Loucy (cell line): ENCODE data around the gene ASB8.

ENCODE experiments used
- H2AFZ ChIP-seq: fragments of 200-600 bp; sonication (generic); 2 replicates; pipeline ENCODE4 v1.6.0; 2016; ENCODE audit warnings: antibody characterized with exemption, mild to moderate bottlenecking, low read length, moderate library complexity
- H3F3A ChIP-seq: fragments of 200-600 bp; 2 replicates; pipeline ENCODE4 v1.6.0; 2016; ENCODE audit warnings: antibody characterized with exemption, low read depth, mild to moderate bottlenecking
- H3K27me3 ChIP-seq: fragments of 200-600 bp; sonication (generic); 2 replicates; pipeline ENCODE4 v1.6.1; 2014; ENCODE audit warnings: low read length, mild to moderate bottlenecking; ENCODE audit not compliant: insufficient read depth, poor library complexity, severe bottlenecking
- H3K36me3 ChIP-seq: fragments of 200-600 bp; sonication (generic); 2 replicates; pipeline ENCODE4 v1.6.1; 2016; ENCODE audit warnings: low read length; ENCODE audit not compliant: insufficient read depth
- H3K4me1 ChIP-seq: fragments of 200-600 bp; sonication (generic); 2 replicates; pipeline ENCODE4 v1.5.1; 2014; ENCODE audit warnings: low read length, mild to moderate bottlenecking; ENCODE audit not compliant: insufficient read depth, poor library complexity, severe bottlenecking
- H3K4me2 ChIP-seq: fragments of 200-600 bp; sonication (generic); 2 replicates; pipeline ENCODE4 v1.6.0; 2014; ENCODE audit warnings: antibody characterized with exemption, low read length, low read depth, mild to moderate bottlenecking; ENCODE audit not compliant: poor library complexity, severe bottlenecking
- H3K4me3 ChIP-seq: fragments of 200-600 bp; sonication (generic); 2 replicates; pipeline ENCODE4 v1.5.1; 2014; ENCODE audit warnings: low read length, mild to moderate bottlenecking, mixed read lengths; ENCODE audit not compliant: poor library complexity, severe bottlenecking
- H3K79me2 ChIP-seq: fragments of 200-600 bp; sonication (generic); 2 replicates; pipeline ENCODE4 v1.6.1; 2014; ENCODE audit warnings: low read length; ENCODE audit not compliant: insufficient read depth
- H3K9ac ChIP-seq: fragments of 200-600 bp; sonication (generic); 2 replicates; pipeline ENCODE4 v1.6.0; 2014; ENCODE audit warnings: mild to moderate bottlenecking, low read depth, low read length, moderate library complexity; ENCODE audit not compliant: poor library complexity, severe bottlenecking
- H3K9me2 ChIP-seq: fragments of 200-600 bp; sonication (generic); replicated peaks from 2 replicates; pipeline ENCODE4 v1.6.1; 2016; ENCODE audit warnings: low read depth, low read length, mixed read lengths
- H3K9me3 ChIP-seq: fragments of 200-600 bp; sonication (generic); 2 replicates; pipeline ENCODE4 v1.6.1; 2014; ENCODE audit warnings: mild to moderate bottlenecking, antibody characterized with exemption, low read length, low read depth; ENCODE audit not compliant: insufficient read depth
- H4K20me1 ChIP-seq: fragments of 200-600 bp; sonication (generic); 2 replicates; pipeline ENCODE4 v1.6.0; 2014; ENCODE audit warnings: antibody characterized with exemption, low read length, mild to moderate bottlenecking; ENCODE audit not compliant: insufficient read depth, poor library complexity, severe bottlenecking
- EZH2phosphoT487 ChIP-seq: fragments of 200-600 bp; IDR thresholded peaks from 2 replicates; pipeline ENCODE4 v1.6.1; 2018; ENCODE audit warnings: antibody characterized with exemption, mild to moderate bottlenecking, moderate library complexity, borderline replicate concordance
- TF ChIP-seq, protein P1 (sequence below): fragments of 200-600 bp; sonication (generic); conservative IDR thresholded peaks from 2 replicates; pipeline ENCODE4 v1.5.1; 2014; ENCODE audit warnings: mild to moderate bottlenecking, antibody characterized with exemption, low read length

ASB8 gene

DNA sequence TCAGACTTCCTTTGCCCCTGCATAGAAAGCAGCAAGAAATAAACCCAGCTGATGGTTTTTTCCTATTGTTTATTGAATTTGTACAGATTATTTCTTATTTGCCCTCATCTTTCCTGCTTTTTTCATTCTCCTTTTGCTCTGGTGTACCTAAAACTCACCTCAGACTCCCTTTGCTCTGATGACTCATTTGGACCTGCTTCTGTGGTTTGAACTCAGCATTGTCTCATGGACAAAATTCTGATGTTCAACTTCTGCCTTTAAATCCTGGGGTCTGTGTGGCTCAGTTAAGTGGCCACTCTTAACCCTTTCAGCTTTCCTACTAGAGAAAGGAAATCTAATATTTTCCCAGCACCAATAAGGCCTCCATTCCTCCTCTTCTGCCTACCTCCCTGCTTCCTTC, 47.9 kb downstream of the ASB8 start:
- H3K36me3 ChIP-seq, result no peaks in the 10 kb centered on the region
- H3F3A ChIP-seq, result no peaks in the 10 kb centered on the region
- peaks cover 6% of the 10 kb centered on the region for H4K20me1 ChIP-seq
- H2AFZ ChIP-seq, result no peak overlapping the region
- no peaks in the 10 kb centered on the region for H3K9me2 ChIP-seq
- H3K9ac ChIP-seq, result no peak overlapping the region
- H3K4me1 ChIP-seq, result peaks cover 16% of the 10 kb centered on the region
- H3K9me3 ChIP-seq, result no peaks in the 10 kb centered on the region
- H3K4me3 ChIP-seq, result no peak overlapping the region
- no peak for TF ChIP-seq EZH2phosphoT487
- TF ChIP-seq, protein P1, sequence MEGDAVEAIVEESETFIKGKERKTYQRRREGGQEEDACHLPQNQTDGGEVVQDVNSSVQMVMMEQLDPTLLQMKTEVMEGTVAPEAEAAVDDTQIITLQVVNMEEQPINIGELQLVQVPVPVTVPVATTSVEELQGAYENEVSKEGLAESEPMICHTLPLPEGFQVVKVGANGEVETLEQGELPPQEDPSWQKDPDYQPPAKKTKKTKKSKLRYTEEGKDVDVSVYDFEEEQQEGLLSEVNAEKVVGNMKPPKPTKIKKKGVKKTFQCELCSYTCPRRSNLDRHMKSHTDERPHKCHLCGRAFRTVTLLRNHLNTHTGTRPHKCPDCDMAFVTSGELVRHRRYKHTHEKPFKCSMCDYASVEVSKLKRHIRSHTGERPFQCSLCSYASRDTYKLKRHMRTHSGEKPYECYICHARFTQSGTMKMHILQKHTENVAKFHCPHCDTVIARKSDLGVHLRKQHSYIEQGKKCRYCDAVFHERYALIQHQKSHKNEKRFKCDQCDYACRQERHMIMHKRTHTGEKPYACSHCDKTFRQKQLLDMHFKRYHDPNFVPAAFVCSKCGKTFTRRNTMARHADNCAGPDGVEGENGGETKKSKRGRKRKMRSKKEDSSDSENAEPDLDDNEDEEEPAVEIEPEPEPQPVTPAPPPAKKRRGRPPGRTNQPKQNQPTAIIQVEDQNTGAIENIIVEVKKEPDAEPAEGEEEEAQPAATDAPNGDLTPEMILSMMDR, result no peak
- no peak overlapping the region for H3K4me2 ChIP-seq
- H3K27me3 ChIP-seq, result no peaks in the 10 kb centered on the region
- H3K79me2 ChIP-seq, result peaks cover 18% of the 10 kb centered on the region

DNA sequence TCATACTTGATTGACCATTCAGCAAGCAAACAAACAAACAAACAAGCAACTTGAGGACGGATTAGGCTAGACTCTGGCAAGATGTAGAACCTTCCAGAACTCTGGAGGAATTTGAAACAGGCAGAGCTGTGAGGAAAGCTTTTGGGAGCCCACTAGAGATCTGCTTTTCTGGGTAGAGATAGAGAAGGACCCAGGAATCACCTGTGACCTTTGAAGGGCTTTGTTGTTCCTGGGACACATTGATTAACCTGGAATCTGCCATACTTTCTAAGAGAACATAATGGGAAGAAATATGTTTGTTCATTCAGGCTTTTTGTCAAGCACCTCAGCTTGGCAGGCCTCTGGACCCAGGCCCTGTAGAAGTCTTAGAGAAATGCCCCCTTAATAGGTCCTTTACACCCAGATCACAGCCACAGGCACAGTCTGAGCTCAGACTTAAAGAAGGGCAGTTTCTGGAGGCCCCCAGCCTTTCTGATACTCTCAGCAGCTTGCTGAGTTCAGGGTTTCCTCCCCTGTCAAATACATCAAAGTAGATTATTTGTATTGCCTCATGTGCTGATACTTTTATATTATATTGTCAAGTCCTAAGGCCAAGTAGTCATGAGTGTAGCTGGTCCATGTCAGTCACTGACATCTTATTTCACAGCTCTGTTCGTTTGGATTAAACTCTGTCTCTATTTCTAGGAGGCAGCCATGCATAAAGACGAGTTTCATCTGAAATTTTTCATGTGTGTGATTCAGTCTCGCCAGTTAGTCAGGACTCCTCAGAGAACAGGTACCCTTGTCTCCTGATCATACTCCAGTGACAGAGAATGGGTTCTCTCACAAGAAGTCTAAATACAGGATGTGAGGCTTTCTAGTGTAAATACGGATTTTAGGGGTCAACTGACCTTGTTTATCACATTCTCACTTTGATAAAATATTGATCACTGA, 50.4 kb downstream of the ASB8 start:
- Histone ChIP-seq H3K79me2 (peaks cover 42% of the 10 kb centered on the region), H3K27me3 (no peaks in the 10 kb centered on the region), H3K4me2 (peak overlapping the region; percentile 97), H2AFZ (peak overlapping the region; percentile 96), H4K20me1 (peaks cover 16% of the 10 kb centered on the region), H3K36me3 (no peaks in the 10 kb centered on the region), H3K9me2 (no peaks in the 10 kb centered on the region), H3K9me3 (no peaks in the 10 kb centered on the region), H3K4me1 (peaks cover 26% of the 10 kb centered on the region), H3K9ac (peak overlapping the region; percentile 86), H3K4me3 (peak overlapping the region; percentile 88), H3F3A (no peaks in the 10 kb centered on the region)
- TF ChIP-seq, protein P1, result no peak
- no peak for TF ChIP-seq EZH2phosphoT487

DNA sequence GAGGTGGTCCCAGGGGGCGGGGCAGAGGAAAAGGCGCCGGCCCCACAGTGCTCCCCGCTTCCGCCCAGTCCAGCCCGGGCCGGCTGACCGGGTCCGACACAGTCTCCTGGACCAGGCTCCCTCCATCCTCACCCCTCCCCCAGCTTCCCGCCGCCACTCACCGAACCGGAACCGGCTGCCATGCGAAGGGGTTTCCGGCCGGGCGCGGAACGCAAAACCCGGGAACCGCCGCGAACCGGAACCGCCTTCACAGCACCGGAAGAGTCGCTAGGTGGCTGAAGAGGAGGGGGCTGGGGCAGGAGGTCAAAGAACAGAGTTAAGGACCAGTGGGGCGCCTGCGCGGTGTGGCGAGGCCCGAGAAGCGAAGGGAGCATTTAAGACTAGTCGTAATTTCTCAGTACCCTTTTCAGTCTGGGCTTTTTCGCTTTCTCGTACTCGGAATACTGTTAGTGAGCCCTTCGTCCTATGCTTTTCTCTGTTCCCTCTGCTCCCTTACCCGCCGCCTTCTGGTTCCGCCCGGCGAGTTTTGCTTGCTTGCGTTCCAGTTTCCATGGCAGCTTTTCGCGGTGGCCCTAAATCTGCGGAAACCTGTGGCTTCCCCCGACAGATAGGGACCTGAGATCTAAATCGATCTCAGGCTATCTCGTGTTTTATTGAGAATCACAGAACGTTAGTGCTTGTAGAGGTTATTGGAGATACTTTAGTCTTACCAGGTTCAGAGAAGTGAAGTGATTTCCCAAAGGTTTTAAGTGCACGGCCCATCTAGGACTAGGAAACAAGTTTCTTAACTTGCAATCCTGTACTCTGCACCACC, 51.2 kb downstream of the ASB8 start, which contains the start of gene SENP1:
SENP1 (minus strand) TSS at position 213 of the 814 bp plus-strand sequence. CDS start 4,607 bp downstream, outside the sequence.
- H3K4me3 ChIP-seq, result peak within 1 kb of the TSS; percentile 88
- peaks cover 33% of the 10 kb centered on the region for H3K4me1 ChIP-seq
- H3K27me3 ChIP-seq, result no peaks in the 10 kb centered on the region
- H2AFZ ChIP-seq, result peak within 1 kb of the TSS; percentile 96
- H4K20me1 ChIP-seq, result peaks cover 20% of the 10 kb centered on the region
- H3K9me2 ChIP-seq, result no peaks in the 10 kb centered on the region
- peak within 1 kb of the TSS; percentile 86 for H3K9ac ChIP-seq
- H3K9me3 ChIP-seq, result no peaks in the 10 kb centered on the region
- TF ChIP-seq, protein P1, result no peak
- TF ChIP-seq EZH2phosphoT487, result no peak
- H3K4me2 ChIP-seq, result peak within 1 kb of the TSS; percentile 97
- no peaks in the 10 kb centered on the region for H3K36me3 ChIP-seq
- H3F3A ChIP-seq, result no peaks in the 10 kb centered on the region
- peaks cover 50% of the 10 kb centered on the region for H3K79me2 ChIP-seq
